GM12878 (cell line): ENCODE results near the gene FTL. TPM values are rescaled to one million over a fixed set of nuclear protein-coding genes. Genes with fewer than 3 reads are reported as not detected.

Experiments used
- ATAC-seq: fragments of 200-7000 bp; cut with Tn5 transposase; 3 replicates; pipeline ENCODE4 v1.9.1; 2020; ENCODE audit warnings: mild to moderate bottlenecking, moderate library complexity
- BruUV-seq: library from RNA; stranded (reverse); fragments of 400-500 nt; replicated peaks from 2 replicates; lab custom pipeline; 2021; lab: Mats Ljungman, UMichigan
- CTCF ChIA-PET: fragments of 300-600 bp; sonication (Branson Sonifier 250); formaldehyde crosslinking; extraction: SDS; loops from one replicate; lab custom pipeline; 2021; ENCODE audit warnings: inconsistent platforms; lab: Yijun Ruan, JAX
- POLR2A ChIA-PET: fragments of 350-600 bp; formaldehyde crosslinking; extraction: SDS; loops from one replicate; lab custom pipeline; 2021; ENCODE audit warnings: inconsistent platforms; lab: Charles Lee
- RAD21 ChIA-PET: fragments of 300-600 bp; sonication (Branson Sonifier 250); formaldehyde crosslinking; loops from one replicate; lab custom pipeline; 2023; ENCODE audit warnings: antibody characterized with exemption; ENCODE audit not compliant: unreplicated experiment; lab: Charles Lee
- SMC1A ChIA-PET: fragments of 300-600 bp; sonication (Branson Sonifier 250); formaldehyde crosslinking; loops from one replicate; lab custom pipeline; 2023; ENCODE audit not compliant: unreplicated experiment, uncharacterized antibody; lab: Charles Lee
- DNase-seq: peaks from one replicate; pipeline ENCODE4 v3.0.0-alpha.2; 2011; ENCODE audit warnings: low read depth, low spot score
- FAIRE-seq: peaks from 3 replicates; lab custom pipeline; 2011; peaks lifted over from hg19 to GRCh38; lab: Jason Lieb, UNC
- H2AFZ ChIP-seq: 2 replicates; pipeline ENCODE4 v1.6.0; 2011; ENCODE audit warnings: low read depth, low read length, control low read depth; ENCODE audit not compliant: control insufficient read depth
- H3K27ac ChIP-seq: 2 replicates; pipeline ENCODE4 v1.5.1; 2011; ENCODE audit warnings: control low read depth; ENCODE audit not compliant: control insufficient read depth, insufficient read depth
- H3K27me3 ChIP-seq, 2 experiments: replicated peaks in 1 of 2; 2 replicates each; pipeline versions ENCODE4 v1.6.0 to v1.6.1; 2011; ENCODE audit warnings: low read length in 1 of 2; ENCODE audit not compliant: control insufficient read depth in 2 of 2, insufficient read depth in 2 of 2
- H3K36me3 ChIP-seq, 2 experiments: 2 replicates each; pipeline ENCODE4 v1.5.1; 2011; ENCODE audit warnings: low read length in 1 of 2; ENCODE audit not compliant: control insufficient read depth in 2 of 2, insufficient read depth in 2 of 2
- H3K4me1 ChIP-seq: 2 replicates; pipeline ENCODE4 v1.6.1; 2011; ENCODE audit warnings: mild to moderate bottlenecking, low read length, moderate library complexity, mixed read lengths; ENCODE audit not compliant: control insufficient read depth, insufficient read depth
- H3K4me2 ChIP-seq: 2 replicates; pipeline ENCODE4 v1.6.0; 2011; ENCODE audit warnings: control low read depth; ENCODE audit not compliant: control insufficient read depth, insufficient read depth
- H3K4me3 ChIP-seq: fragments of 200-600 bp; sonication (generic); 2 replicates; pipeline ENCODE4 v1.5.1; 2016
- H3K79me2 ChIP-seq: 2 replicates; pipeline ENCODE4 v1.6.0; 2011; ENCODE audit warnings: low read length; ENCODE audit not compliant: control insufficient read depth, insufficient read depth
- H3K9ac ChIP-seq: 2 replicates; pipeline ENCODE4 v1.8.0; 2011; ENCODE audit warnings: low read length, control low read depth, mixed read lengths; ENCODE audit not compliant: control insufficient read depth, insufficient read depth
- H3K9me3 ChIP-seq: replicated peaks from 3 replicates; pipeline ENCODE4 v1.5.1; 2011; ENCODE audit warnings: mild to moderate bottlenecking, low read length; ENCODE audit not compliant: control insufficient read depth, insufficient read depth
- H4K20me1 ChIP-seq: 2 replicates; pipeline ENCODE4 v1.6.0; 2011; ENCODE audit not compliant: control insufficient read depth, insufficient read depth
- GABPA ChIP-seq: IDR thresholded peaks from 2 replicates; pipeline ENCODE4 v1.6.1; 2014; ENCODE audit warnings: antibody characterized with exemption, low read depth, mild to moderate bottlenecking, inconsistent platforms
- HDAC2 ChIP-seq: fragments of 200-600 bp; sonication (generic); IDR thresholded peaks from 2 replicates; pipeline ENCODE4 v1.6.1; 2017
- MYC ChIP-seq: IDR thresholded peaks from 2 replicates; pipeline ENCODE4 v1.6.1; 2011; ENCODE audit warnings: mild to moderate bottlenecking, low read length, moderate library complexity, inconsistent platforms; ENCODE audit not compliant: insufficient read depth, insufficient replicate concordance, insufficient read length, severe bottlenecking
- RB1 ChIP-seq: fragments of 450-650 bp; formaldehyde crosslinking; IDR thresholded peaks from 2 replicates; pipeline ENCODE4 v1.6.1; 2017; ENCODE audit warnings: mild to moderate bottlenecking, borderline replicate concordance
- SREBF1 ChIP-seq: IDR thresholded peaks from 2 replicates; pipeline ENCODE4 v1.6.1; 2012; ENCODE audit warnings: mild to moderate bottlenecking, low read length
- WGBS: methylation state at CpG from one replicate; pipeline ENCODE4 v1.1.6; 2016; ENCODE audit warnings: low lambda C conversion rate; ENCODE audit not compliant: insufficient replicate concordance, insufficient coverage; ENCODE audit errors: missing lambda C conversion rate; 5-methylcytosine and 5-hydroxymethylcytosine counted together
- in situ Hi-C: fragments of 300-500 bp; cut with MboI; formaldehyde crosslinking; loops from 9 replicates; pipeline ENCODE4 v1.14.3; 2018; ENCODE audit warnings: mixed read lengths
- intact Hi-C: fragments of 100-400 bp; cut with micrococcal nuclease; formaldehyde crosslinking; loops from one replicate; pipeline ENCODE4 v1.14.2; 2022; ENCODE audit not compliant: unreplicated experiment
- polyA plus RNA-seq, 11 experiments: library from polyadenylated mRNA; depleted of rRNA in 4 of 11; unstranded in 6 of 11; stranded (reverse) in 5 of 11; fragments of >200 nt; fragmentation: Nextera tagmentation in 4 of 11; fragmentation: Illumina TruSeq in 1 of 11; extraction: Ambion mirVana in 4 of 11; extraction: Trizol in 1 of 11; gene quantifications; 1 replicate in 1 of 11; 2 replicates in 10 of 11; pipeline versions ENCODE4 v1.2.1 to v1.2.3, GENCODE V29; 2011 to 2016; ENCODE audit warnings: inconsistent platforms in 2 of 11, missing spikeins in 2 of 11, low read depth in 1 of 11
- total RNA-seq, 4 experiments: library from RNA; depleted of rRNA in 3 of 4; stranded (reverse); fragments of >200 nt in 3 of 4; fragmentation: Illumina TruSeq in 1 of 4; extraction: Trizol in 1 of 4; gene quantifications; 2 replicates each; pipeline versions ENCODE4 v1.2.1 to v1.2.3, GENCODE V29; 2013 to 2021
- TF ChIP-seq, protein P1 (sequence below): fragments of 150-350 bp; IDR thresholded peaks from 2 replicates; pipeline ENCODE4 v1.6.1; 2014; ENCODE audit warnings: mild to moderate bottlenecking, low read depth, low read length
- TF ChIP-seq, protein P2 (sequence below): fragments of 450-650 bp; IDR thresholded peaks from 2 replicates; pipeline ENCODE4 v1.6.1; 2018; ENCODE audit warnings: mild to moderate bottlenecking, low read depth, moderate library complexity; ENCODE audit not compliant: partially characterized antibody
- TF ChIP-seq, protein P3 (sequence below): IDR thresholded peaks from 2 replicates; pipeline ENCODE4 v1.6.1; 2012; ENCODE audit warnings: mild to moderate bottlenecking, low read depth, low read length

The FTL gene
- total and polyA plus RNA-seq, 10 of the 15 experiments (the other 5 are each of a cell fraction or from before 2014, with no cell fraction given), result 364 to 8,913 (median 1,595) TPM

DNA sequence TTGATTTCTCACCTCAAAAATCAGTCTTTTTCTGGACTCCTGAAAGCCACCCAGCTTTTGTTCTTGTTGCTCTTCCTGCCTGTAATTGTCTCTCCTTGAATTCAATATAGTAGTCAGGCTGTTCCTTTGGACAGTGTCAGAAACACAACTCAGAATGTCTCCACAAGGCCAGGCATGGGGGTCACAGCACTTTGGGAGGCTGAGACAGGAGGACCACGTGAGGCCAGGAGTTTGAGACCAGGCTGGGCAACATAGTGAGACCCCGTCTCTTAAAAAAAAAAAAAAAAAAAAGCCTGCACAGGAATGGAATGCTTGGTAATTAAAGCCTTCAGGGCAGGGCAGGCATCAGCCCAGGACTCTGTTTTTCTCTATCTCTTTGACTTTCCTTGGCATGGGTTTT is 19.3 kb upstream of the FTL start:
- no peak for FAIRE-seq
- POLR2A ChIA-PET, result no interaction called here

More for the DNA sequence above, 19.3 kb upstream of the FTL start:
- Histone ChIP-seq H3K79me2 (no peaks in the 10 kb centered on the region), H3K27me3 (no peaks in the 10 kb centered on the region), H3K36me3 (no peaks in the 10 kb centered on the region), H3K4me1 (no peaks in the 10 kb centered on the region), H4K20me1 (no peaks in the 10 kb centered on the region), H3K27ac (no peak overlapping the region), H3K4me3 (no peak overlapping the region), H3K9ac (no peak overlapping the region), H2AFZ (no peak overlapping the region), H3K9me3 (peaks cover 10% of the 10 kb centered on the region; the same call in 1 of the 3 replicates), H3K4me2 (no peak overlapping the region)
- WGBS, result 63% methylated on average over 2 of the region's 2 CpGs
- intact Hi-C loops (no loop called here), in situ Hi-C loops (no loop called here)
- RAD21 ChIA-PET, result no interaction called here
- no peak for ATAC-seq
- no peak for DNase-seq
- TF ChIP-seq, protein P1, sequence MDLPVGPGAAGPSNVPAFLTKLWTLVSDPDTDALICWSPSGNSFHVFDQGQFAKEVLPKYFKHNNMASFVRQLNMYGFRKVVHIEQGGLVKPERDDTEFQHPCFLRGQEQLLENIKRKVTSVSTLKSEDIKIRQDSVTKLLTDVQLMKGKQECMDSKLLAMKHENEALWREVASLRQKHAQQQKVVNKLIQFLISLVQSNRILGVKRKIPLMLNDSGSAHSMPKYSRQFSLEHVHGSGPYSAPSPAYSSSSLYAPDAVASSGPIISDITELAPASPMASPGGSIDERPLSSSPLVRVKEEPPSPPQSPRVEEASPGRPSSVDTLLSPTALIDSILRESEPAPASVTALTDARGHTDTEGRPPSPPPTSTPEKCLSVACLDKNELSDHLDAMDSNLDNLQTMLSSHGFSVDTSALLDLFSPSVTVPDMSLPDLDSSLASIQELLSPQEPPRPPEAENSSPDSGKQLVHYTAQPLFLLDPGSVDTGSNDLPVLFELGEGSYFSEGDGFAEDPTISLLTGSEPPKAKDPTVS, result no peak
- TF ChIP-seq HDAC2 (no peak), MYC (no peak), SREBF1 (no peak), GABPA (no peak), RB1 (no peak)
- TF ChIP-seq, protein P2, sequence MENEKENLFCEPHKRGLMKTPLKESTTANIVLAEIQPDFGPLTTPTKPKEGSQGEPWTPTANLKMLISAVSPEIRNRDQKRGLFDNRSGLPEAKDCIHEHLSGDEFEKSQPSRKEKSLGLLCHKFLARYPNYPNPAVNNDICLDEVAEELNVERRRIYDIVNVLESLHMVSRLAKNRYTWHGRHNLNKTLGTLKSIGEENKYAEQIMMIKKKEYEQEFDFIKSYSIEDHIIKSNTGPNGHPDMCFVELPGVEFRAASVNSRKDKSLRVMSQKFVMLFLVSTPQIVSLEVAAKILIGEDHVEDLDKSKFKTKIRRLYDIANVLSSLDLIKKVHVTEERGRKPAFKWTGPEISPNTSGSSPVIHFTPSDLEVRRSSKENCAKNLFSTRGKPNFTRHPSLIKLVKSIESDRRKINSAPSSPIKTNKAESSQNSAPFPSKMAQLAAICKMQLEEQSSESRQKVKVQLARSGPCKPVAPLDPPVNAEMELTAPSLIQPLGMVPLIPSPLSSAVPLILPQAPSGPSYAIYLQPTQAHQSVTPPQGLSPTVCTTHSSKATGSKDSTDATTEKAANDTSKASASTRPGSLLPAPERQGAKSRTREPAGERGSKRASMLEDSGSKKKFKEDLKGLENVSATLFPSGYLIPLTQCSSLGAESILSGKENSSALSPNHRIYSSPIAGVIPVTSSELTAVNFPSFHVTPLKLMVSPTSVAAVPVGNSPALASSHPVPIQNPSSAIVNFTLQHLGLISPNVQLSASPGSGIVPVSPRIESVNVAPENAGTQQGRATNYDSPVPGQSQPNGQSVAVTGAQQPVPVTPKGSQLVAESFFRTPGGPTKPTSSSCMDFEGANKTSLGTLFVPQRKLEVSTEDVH, result no peak
- TF ChIP-seq, protein P3, sequence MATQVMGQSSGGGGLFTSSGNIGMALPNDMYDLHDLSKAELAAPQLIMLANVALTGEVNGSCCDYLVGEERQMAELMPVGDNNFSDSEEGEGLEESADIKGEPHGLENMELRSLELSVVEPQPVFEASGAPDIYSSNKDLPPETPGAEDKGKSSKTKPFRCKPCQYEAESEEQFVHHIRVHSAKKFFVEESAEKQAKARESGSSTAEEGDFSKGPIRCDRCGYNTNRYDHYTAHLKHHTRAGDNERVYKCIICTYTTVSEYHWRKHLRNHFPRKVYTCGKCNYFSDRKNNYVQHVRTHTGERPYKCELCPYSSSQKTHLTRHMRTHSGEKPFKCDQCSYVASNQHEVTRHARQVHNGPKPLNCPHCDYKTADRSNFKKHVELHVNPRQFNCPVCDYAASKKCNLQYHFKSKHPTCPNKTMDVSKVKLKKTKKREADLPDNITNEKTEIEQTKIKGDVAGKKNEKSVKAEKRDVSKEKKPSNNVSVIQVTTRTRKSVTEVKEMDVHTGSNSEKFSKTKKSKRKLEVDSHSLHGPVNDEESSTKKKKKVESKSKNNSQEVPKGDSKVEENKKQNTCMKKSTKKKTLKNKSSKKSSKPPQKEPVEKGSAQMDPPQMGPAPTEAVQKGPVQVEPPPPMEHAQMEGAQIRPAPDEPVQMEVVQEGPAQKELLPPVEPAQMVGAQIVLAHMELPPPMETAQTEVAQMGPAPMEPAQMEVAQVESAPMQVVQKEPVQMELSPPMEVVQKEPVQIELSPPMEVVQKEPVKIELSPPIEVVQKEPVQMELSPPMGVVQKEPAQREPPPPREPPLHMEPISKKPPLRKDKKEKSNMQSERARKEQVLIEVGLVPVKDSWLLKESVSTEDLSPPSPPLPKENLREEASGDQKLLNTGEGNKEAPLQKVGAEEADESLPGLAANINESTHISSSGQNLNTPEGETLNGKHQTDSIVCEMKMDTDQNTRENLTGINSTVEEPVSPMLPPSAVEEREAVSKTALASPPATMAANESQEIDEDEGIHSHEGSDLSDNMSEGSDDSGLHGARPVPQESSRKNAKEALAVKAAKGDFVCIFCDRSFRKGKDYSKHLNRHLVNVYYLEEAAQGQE, result no peak
- no TSS peak for BruUV-seq
- CTCF ChIA-PET, result no interaction called here
- SMC1A ChIA-PET, result no interaction called here
